ENCODE measurements around the gene PARD6G.

GRCh38 chr18:80167331-80167730 is 80.0 kb downstream of the PARD6G start:
- TF ChIP-seq CTCF (conservative IDR thresholded peaks at IDR 0.05; ENCODE audit: low read depth, low read length), result no peak
- no peak for TF ChIP-seq EZH2phosphoT487 (IDR thresholded peaks at IDR 0.05; ENCODE audit: borderline replicate concordance, low read length)

Data from PC-3 (cell line).